HG02610 (cell line): ENCODE measurements around the gene RASGRP1.
A peak's percentile ranks its signal among the peaks of the same experiment; 100 is the strongest.

Experiments used
- ATAC-seq: cut with Tn5 transposase; IDR thresholded peaks from one replicate; pipeline ENCODE4 v1.9.1; 2021; ENCODE audit warnings: mild to moderate bottlenecking, moderate library complexity; ENCODE audit not compliant: unreplicated experiment

Gene RASGRP1

DNA sequence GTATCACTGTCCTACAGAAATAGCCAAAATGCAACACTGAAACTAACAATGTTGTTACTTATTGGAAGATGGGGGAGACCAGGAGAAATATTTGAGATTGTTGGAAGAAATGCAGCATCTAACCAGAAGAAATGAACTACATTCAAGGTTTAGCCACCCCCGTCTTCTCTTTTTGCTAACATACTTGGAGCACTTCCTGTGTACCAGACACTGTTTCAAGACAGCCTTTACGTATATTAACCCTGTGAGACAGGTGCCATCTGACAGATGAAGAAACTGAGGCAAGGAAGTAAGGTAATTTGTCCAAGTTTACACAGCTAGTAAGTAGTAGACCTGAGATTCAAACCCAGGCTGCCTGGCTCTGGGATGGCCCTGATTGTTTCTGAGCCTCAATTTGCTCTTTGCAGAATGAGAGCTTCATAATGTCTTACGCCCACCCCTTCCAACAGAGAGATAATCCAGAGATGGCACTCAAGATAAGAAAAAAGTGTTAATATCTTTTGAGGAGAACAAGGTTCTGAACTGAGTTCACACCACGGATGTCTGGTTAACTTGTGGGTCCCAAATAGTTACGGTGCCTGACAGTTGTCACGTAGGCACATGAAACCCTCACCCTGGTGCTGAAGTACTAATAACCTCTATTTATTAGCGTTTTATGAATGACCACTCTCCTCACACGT is 26.1 kb downstream of the RASGRP1 start:
- no peak for ATAC-seq

DNA sequence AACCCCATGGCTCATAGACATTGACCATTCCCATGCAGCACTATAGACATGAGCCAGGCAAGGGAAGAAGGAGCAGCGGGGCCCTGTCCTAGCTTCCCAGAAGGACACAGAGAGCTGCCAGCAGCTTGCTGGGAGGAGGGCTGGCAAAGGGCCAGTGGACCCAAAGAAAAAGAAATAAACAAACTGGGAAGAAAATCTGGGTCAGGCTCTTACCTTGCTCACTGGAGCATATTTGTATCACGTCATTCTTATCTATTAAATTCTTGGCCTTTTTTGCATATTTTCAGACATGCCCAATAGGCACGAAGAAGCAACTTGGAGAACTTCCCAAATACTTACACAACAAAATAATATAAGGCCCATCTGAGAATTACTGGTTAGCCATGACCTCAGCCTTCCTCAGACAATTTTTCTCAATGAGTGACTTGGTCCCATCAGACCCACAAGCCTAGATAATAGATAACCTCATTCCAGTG is 28.4 kb downstream of the RASGRP1 start:
- no peak for ATAC-seq

DNA sequence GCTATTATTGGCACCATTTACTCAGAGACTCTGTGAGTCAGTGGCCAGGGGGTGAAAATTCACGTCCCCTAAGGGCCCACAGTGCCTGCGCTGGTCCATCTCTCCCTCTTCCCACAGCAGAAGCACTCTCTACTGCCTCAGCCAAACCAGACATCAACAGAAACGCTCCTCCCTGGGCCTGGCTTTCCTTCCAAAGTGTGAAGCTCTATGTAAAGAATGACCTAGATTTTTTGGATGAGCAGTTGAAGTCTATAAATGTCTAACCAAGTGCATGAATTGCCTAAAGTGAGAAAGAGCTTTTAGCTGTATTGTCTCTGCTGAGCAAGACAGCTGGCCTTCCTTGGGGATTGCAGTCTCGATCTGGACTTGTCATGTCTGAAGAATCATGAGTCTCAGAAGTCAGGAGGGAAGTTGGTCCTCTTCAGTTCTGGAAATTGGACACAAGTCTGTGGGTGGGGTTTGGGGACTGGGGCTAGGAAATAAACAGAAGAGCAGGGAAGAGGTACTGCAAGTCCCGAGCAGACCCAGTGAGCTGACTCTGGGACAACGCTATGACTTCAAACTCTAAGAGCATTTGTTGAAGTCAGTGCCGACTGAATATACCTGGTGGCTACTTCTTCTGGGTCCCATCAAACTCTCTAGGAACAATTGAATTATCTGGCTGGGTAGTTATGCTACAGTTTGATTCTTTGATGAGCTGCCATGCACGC is 29.0 kb downstream of the RASGRP1 start:
- ATAC-seq: no peak

DNA sequence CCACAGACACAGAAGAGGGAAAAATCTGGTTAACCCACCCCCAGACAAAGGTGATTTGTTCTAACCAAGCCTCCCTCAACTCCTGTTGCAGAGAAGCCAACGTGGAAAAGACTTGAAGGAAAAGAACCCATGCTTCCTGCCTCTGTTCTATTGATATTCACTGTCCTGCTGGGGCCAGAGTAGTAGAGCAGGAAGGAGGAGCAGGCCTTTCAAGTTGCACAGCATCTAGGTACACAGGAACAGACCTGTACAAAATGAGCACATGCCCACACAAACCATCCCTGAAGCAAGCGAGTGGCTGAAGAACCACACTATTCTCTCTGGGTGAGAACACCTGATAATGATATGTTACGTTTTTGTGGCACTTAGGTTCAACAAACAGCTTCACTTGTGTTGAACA is 29.9 kb downstream of the RASGRP1 start:
- no peak for ATAC-seq

DNA sequence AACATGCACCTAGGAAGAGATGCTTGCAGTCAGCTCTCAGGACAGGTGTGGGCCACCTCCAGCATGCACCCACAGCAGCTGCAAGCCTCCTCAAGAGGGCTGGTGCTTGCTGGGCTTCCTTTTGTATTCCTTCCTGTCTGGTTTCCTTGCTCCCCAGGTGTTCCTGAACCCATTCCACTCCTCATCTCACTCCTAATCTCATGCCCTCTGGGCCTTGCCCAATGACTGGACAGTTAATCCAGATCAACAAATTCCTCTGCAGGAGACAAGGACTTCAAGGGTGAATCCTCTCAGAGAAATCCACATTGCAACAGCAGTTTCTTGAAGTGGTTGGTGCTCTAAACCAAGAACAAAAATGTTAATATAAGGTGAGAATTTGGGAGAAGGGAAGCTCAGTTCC is 30.7 kb downstream of the RASGRP1 start:
- ATAC-seq: no peak

DNA sequence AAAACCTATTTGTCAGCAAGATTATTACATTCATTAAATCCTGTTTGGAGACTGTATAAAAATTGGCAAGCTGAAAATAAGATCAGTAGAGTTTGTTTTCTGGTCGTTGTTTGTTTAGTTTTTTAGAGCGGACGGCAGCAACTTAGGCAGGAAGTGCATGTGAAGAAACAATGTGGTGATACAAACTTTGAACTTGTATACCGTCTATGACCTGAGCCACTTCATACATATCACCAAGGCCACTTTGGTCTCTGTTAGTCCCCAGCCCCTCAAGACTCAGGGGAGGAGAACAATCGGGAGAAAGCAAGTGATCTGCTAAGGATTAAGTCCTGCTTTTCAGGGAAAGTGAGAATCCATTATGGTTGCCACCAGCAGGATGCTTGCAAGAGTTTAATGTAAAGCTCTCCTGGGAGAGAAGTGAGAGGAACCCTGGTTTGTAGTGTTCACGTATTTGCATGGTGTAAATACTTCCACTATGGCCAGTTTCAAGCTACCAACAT is 31.1 kb downstream of the RASGRP1 start:
- ATAC-seq: no peak

DNA sequence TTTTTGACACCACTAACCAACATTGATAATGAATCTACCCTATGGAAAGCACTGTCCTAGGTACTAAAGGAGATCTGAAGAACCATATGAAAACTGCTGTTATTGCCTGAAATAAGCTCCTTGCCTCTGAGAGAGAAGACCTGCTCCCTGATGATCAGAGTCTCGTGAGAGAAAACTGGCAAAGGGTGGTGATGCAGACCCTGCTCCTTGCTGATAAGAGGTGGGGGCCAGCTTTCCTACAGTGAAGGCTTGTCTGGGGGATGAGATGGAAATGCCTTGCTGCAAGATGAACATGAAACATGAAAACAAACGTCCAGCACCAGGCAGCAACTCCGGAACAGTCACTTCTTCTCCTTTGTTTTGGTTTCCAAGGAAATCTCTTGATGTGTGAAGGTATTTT is 31.9 kb downstream of the RASGRP1 start:
- ATAC-seq: no peak

DNA sequence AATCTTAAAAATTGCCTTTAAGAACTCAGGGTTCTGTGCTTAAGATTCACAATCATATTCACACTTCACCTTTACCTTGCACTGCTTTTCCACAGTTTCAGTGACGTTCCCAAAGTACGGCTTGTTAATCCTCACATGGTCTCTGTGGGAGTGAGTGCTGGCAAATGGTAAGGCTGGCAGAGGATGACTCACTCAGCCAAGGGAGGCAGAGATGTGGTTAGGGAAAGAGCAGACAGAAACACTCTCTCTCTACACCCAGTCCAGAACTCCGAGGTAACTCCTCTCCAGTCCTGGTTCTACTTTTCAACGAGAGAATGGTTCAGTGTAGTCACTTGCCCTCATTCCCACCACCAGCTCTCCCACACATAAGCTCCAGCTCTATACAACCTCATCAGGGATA is 33.1 kb downstream of the RASGRP1 start:
- no peak for ATAC-seq

DNA sequence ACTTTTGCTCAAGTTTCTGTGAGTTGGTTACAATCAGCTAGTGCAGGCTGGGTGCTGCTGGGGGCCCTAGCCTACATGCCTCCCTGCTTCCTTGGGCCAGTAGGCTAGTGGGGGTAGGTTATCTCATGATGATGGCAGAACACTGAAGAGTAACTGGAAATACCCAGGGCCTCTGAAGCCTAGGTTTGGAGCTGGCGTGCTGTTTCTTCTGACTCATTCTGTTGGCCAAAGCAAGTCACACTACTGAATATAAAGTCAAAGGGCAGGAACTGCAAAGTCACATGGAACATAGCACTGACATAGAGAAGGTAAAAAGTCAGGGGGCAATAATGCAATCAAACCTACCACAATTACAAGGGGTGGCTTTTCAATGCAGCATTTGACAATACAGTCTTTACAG is 34.5 kb downstream of the RASGRP1 start:
- peak; percentile 91 for ATAC-seq

DNA sequence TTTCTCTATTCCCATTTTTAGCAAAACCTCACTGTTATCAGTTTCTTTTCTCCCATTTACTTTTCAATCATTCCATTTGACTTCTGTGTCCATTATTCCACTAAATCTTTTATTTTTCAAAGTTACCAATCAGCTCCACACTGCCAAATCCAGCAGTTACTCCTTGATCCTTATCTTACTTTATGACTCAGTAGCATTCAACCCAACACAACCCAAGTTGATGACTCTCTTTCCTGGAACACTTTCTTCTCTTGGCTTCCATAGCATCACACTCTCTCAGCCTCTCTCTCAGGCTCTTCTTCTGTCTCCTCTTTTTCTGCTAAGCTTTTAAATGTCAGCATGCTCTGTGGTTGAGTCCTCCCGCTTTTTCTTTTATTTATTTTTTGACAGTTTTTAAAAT is 36.3 kb downstream of the RASGRP1 start:
- ATAC-seq: no peak

DNA sequence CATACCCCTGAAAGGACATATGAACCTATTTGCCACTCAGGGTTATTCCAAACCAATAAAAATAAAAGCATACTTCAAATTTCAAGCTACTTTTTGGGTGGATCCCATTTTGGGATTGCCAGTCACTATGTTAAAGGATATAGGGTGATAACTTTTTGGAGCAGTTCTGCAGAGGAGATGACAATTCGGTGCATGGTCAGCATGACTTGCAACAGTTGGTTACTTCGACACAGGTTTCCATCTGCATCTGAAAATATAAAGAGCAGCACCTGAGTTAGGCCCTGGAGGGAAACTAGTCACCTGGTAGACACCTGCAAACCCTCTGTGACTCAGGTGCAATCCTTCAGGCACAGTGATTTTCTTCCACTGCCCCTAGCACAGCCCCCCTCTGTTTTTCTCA is 38.5 kb downstream of the RASGRP1 start:
- no peak for ATAC-seq

DNA sequence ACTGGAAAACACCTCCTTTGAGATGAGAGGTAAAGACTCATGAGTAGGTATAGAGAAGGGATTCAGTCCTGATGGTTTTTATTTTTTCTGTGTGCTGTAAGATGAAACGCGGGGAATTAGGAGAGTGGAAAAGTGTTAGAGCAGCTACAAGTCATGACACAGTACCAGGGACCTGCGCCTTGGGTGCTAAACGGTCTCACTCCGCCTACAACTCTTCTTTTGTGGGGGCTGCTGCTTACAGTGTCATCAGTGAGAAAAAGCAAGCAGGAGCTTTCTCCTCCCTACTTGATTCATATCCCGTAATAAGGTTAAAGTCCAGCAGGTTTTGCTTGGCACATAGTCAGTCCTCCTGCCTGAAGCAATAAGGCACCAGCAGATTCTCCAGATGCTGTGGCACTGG is 39.1 kb downstream of the RASGRP1 start:
- ATAC-seq: no peak

DNA sequence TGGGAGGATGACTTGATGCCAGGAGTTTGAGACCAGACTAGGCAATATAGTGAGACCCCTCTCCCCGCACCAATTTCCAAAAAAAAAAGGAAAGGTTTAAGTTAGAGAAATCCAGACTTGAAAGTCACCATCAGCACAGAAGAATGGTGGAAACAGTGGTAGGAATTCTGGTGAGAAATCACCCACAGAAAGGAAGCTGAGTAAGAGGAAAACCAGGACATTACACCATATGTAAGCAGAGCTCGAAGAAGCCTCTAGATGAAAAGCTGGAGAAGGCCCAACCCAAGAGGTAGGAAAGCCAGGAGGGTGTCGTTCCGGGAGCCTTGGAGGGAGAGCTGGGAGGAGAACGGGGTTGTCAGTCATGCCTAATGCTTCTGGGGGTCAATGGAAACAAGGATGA is 40.5 kb downstream of the RASGRP1 start:
- ATAC-seq: no peak

DNA sequence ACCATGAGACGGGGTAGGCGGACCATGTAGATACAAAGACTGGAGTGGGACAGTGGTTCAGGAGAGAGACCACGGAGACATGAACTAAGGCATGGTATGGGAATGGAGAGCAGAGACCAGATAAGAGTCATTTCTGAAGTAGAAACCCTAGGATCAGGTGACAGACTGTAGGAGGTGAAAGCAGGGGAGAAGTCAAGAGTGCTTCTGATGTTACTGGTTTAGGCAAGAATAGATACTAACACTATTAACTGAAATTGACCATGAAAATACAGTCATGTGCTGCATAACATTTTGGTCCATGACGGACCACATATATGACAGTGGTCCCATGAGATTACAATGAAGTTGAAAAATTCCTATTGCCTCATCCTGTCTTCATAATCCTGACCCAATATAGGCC is 41.7 kb downstream of the RASGRP1 start:
- ATAC-seq: no peak

DNA sequence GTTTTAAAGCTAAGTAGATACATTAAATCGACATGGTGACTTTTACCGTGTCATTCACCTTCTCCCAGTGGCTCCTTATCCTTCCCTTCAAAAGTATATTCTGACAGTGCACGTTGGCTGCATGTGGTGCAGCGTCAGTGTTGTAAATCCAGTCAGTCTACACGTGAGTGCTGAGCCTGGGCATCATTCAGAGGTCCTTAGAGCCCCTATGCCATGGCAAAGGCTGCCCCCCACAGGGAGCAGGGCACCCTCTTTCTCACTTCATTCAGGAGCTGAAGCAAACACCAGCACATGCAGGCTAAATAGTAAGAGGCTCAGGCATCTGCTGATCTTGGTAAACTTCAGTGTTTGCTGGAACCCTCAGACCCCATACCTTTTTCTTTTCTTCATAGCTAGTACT is 43.3 kb downstream of the RASGRP1 start:
- no peak for ATAC-seq

DNA sequence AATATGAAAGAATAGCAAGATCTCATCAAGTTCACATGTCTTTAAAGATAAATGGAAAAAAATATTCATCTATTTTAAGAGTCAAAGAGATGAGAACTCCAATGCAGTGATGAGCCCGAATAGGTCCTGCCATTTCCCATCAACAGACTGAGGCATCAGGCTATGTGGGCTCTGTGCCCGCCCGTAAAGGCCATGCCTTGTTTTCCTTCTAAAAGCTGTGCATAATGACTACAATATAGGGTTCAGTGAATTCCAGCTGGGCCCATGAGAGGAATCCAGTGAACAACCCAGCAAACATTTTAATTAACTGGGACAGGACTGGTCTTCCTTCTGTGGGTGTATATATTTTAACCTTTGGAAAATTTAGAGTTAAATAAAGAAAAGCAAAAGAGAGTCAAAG is 44.6 kb downstream of the RASGRP1 start:
- ATAC-seq: no peak

DNA sequence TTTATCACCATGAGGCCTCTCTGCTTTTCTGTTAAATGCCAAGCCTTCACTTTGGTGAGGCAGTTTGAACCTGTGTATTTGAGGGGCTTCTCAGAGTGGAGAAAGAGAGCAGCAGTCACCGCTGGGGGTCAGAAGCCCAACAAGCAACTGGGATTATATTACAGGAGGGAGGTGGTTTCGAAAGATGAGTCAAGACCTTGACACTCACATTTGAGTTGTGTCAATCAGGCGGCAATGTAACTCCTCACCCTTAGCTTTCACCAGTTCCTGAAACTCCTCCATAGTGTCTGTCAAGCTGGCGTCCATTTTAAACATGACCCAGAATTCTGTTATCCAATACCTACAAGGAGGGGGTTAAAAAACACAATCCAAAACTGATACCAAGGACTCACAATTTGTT is 46.5 kb downstream of the RASGRP1 start:
- no peak for ATAC-seq

DNA sequence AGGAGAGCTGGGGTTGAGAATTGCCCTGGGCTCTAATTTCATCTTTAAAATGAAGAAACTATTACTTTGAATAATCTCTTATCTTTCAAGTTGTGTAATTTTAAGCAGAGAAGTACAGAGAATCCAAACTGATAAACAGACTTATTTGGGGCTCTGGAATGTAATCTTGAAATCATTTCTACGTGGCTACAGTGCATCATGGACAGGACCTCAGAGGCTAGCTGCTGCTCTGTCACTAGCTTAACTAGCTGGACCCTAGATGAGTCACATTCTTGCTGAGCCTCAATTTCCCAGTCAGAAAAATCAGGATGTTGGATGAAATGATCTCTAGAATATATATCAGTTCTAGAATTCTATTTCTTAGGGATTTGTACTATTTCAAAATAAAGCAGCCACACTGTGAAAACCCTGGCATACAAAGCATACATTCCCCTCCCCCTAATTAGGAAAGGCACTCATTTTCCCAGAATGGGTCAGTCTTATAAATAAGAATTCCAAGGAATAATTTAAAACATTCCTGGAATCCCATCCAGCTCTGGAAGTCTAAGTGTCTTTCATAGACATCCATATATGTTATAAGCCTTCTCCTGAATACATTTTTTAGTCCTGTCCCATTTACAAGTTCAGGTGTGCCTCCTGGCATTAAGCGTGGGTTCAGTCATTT is 47.2 kb downstream of the RASGRP1 start:
- ATAC-seq: no peak

DNA sequence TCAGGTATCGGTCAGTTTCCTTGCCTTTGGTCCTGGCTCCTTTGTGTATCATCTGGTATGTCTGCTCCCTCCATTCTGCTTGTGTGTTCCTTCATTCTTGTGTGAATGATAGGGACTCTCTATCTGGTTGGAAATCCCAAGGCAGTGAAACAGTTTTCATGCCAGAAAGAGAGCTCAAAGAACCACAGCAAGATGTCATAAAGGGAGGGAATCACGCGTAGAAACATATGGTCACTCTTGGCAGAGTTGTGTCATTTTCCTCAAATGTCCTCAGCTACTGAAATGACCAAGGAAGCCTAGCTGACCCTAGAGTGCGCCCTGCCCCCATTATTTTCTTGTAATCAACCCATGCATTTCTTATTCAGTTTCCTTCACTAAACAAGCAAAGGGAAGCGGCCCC is 48.0 kb downstream of the RASGRP1 start:
- ATAC-seq: no peak

DNA sequence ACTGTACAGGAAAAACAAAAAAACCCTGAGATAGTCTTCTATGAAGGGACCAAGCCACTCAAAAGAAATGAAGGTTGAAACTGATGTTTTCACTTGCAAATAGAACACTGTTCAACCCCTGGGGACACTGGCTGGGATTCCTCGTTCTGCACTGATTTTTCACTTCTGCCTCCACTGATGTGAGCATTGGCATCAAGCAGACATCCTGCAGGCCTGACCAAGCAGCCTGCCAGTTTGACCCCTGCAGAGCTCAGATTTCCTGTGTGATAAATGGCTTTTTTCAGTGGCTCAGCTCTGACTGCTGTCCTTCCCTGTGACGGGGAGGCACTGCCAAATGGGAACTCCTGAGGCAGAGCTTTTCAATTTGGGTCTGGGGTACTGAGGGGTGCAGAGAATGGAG is 50.0 kb downstream of the RASGRP1 start:
- peak; percentile 65 for ATAC-seq

DNA sequence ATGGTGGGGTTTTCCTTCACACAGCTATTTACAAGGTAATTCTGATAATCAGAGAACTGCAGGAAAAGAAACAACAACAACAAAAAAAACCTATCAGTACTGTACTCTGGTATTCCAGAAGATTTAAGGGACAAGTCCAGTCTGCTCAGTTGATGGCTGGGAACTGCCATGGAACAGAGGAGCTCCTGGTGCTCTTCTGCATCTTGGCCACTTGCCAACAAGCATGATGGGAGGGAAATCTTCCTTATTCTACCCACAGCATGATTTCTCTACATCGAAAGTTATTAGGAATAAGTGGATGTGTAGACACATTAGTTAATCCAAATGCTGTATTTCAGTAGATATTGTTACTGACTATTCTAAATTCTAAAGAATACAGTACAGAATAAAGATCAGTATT is 51.7 kb downstream of the RASGRP1 start:
- no peak for ATAC-seq

DNA sequence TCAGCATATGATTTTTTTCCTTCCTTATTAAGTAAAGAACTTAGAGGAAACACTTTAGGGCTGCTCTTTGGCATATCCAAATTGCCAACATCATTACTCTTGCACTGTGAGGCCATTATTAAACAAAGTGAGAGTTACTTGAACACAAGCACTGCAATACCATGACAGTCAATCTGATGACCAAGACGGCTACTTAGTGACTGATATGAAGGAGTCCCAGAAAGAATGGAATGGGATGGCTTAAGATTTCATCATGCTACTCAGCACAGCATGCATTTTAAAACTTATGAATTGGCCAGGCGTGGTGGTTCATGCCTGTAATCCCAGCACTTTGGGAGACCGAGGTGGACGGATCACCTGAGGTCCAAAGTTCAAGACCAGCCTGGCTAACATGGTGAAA is 55.5 kb downstream of the RASGRP1 start:
- ATAC-seq: no peak
